ENCODE measurements around the gene VPS35L.

The VPS35L gene, protein sequence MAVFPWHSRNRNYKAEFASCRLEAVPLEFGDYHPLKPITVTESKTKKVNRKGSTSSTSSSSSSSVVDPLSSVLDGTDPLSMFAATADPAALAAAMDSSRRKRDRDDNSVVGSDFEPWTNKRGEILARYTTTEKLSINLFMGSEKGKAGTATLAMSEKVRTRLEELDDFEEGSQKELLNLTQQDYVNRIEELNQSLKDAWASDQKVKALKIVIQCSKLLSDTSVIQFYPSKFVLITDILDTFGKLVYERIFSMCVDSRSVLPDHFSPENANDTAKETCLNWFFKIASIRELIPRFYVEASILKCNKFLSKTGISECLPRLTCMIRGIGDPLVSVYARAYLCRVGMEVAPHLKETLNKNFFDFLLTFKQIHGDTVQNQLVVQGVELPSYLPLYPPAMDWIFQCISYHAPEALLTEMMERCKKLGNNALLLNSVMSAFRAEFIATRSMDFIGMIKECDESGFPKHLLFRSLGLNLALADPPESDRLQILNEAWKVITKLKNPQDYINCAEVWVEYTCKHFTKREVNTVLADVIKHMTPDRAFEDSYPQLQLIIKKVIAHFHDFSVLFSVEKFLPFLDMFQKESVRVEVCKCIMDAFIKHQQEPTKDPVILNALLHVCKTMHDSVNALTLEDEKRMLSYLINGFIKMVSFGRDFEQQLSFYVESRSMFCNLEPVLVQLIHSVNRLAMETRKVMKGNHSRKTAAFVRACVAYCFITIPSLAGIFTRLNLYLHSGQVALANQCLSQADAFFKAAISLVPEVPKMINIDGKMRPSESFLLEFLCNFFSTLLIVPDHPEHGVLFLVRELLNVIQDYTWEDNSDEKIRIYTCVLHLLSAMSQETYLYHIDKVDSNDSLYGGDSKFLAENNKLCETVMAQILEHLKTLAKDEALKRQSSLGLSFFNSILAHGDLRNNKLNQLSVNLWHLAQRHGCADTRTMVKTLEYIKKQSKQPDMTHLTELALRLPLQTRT

DNA sequence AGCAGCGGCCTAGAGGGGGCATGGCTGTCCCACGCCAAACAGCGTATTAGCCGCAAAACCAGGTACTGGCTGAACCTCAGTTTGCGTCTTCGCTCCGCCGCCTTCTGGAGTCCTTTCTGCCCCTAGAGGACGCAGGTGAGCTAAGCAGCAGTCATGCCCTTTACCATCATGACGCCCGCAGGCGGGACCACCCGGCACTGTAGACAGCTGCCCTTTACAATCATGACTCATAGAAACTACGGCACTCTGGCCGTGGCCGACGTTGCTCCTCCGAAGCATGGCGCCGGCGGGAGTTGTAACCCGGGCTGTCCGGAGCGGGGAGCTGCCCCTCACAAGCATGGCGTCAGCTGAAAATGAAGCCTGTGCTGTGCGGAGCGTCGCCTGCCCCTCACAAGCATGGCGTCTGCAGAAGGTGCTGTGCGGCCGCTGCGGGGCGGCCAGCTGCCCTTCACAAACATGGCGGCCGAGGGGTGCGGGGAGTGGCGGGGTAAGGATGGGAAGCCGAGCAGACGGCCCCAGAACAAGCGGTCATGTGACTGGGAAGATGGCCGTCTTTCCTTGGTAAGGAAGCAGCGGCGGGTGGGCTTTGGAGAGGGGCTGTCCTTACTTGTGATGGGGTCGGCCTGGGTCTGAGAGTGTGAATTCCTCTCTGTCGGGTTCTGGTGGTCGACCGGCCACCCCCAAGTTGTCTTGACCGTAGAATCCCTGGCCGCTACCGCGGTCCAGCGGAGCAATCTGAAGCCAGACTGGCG lies at the start of gene VPS35L:
VPS35L (plus strand) TSS at position 518 of the 752 bp plus-strand sequence; CDS start at position 545, 27 bp downstream.
- DNase-seq (ENCODE audit: low read depth): peak; percentile 91

DNA sequence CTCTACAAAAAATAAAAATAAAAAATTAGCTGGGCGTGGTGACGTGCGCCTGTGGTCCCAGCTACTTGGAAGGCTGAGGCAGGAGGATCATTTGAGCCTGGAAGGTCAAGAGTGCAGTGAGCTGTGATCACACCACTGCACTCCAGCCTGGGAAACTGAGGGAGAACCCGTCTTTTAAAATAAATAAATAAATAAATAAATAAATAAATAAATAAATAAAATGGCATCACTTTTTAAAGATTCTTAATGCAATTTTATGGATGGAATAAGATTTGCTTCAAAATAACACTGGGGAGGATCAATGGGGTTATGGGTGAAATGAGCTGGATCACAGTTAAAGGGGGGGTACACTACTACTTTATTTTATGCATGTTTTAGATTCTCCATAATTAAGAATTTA lies 48.5 kb upstream of the VPS35L start:
- no peak for DNase-seq (ENCODE audit: low read depth)

DNA sequence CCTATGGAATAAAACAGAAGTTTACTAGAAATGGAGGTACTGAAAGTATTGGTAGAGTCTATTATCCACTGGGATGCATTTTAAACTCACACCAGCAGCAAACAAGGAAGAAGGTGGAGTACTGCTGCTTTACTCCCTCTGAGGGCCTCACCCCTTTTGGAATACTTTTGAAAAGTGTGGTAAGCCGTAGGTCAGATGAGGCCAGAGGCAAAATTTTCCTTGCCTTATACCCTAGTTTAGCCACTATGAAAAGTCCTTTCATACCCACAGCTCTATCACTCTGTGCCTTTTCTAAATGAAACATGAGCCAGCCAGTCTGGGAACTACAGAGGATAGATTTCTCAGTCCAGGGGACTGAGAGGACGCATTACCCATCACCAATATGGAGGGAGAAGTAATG lies 47.6 kb upstream of the VPS35L start:
- DNase-seq (ENCODE audit: low read depth): no peak

DNA sequence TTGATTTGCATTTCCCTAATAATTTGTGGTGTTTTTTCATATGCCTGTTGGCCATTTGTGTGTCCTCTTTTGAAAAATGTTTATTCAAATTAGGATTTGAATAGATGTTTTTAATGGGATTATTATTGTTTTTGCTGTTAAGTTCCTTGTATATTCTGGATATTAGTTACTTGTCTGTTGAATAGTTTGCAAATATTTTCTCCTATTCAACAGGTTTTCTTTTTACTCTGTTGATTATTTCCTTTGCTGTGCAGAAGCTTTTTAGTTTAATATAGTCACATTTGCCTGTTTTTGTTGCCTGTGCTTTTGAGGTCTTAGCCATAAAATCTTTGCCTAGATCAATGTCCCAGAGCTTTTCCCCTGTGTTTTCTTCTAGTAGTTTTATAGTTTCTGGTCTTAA lies 43.2 kb upstream of the VPS35L start:
- no peak for DNase-seq (ENCODE audit: low read depth)

DNA sequence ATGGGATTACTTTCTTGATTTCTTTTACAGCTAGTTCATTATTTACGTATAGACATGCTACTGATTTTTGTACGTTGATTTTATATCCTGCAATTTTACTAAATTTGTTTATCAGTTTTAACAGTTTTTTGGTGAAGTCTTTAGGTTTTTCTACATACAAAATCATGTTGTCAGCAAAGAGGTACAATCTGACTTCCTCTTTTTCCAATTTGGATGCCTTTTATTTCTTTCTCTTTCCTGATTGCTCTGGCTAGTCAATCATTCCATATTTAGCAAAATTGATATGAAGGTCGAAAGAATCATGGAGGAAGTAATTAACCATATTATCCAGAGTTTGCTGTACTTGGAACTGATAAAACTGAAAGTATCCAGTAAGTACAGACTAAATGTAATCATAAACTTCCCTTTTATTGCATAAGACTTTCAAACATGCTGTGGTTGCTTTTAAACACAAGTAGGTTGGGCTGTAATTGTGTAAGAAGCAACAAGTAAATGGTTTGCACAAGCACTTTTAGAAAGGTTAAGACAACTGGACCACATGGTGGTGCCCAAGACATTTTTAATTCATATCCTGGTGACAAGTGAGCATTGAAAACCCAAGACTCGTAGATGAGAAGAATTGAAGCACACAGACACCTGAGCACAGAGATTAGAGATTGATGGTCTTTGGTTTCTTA lies 42.0 kb upstream of the VPS35L start:
- DNase-seq (ENCODE audit: low read depth): no peak

DNA sequence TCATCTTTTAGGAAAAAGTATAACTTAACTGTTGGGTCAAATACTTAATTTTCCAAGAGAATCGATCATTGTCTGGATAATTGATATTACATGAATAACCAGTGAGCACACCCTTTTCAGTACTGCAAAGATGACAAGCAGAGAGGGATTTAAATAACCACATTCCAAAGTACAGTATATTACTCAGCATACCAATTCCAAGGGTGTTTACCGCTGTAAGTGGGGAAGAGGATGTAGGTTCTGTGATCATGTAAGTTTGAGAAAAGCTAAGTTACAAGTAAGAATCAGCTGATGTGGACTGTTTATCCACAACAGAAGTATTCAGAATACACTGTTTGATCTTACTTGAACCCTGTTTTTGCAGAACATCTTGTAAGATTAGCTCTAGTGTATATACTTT lies 39.7 kb upstream of the VPS35L start:
- no peak for DNase-seq (ENCODE audit: low read depth)

DNA sequence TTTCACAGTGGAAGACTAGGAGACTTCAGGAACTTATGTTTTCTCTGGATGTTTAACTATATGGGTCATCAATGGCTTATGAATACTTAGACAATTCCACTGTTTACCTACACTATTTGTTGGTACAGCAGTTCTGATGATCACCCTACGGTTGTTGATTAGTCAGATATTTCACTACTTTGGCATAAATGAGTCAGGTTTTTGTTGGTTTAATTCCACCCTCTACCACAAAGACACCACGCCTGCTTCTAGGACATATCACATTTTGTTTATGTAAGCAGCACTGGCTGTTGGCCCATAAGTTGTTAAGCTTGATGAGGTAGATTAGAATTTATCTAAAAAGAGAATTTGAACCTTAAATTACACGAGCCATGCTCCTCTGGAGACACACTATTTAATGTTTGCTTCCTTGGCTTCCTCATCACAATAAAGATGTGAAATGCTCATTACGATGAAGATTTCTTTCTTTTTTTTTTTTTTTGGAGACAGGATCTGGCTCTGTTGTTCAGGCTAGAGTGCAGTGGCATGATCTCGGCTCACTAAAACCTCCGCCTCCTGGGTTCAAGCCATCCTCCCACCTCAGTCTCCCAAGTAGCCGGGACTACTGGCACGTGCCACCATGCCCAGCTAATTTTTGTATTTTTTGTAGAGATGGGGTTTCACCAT lies 37.9 kb upstream of the VPS35L start:
- DNase-seq (ENCODE audit: low read depth): no peak

DNA sequence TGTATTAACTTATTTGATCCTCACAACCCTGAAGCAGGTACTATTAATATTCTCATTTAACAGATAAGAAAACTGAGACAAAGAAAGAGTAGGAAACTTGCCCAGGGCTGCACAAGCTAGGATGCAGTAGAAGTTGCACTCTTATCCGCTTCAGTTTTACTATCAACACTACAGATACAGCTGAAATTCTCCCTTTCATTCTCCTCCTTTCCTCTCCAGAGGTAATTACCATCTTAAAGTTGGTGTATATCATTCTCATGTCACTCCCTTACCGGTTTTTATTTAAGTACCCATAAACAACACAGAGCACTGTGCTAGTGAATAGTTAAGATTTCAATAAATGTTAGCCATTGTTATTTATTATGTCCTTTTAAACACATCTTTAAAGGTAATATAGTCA lies 37.1 kb upstream of the VPS35L start:
- no peak for DNase-seq (ENCODE audit: low read depth)

DNA sequence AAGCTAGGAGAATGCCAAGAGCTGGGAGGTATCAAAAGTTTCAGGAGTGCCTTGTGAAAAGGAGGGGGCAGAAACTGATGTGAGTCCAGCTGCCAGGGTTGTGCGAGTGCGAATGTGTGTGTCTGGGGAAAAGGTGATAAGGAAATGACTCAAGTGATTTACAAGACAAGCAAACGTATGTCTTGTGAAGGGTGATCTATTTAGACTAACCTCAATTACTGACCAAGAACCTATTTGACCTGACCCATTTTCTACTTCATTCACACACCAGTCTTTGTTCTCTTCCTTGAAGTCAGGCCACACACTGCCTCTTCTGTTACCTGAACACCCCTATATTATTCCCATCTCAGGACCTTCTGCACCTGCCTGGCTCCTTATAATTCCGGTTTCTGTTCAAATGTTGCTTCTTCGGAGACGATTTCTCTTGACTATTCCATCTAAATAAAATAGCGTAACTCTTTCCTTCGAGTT lies 34.6 kb upstream of the VPS35L start:
- no peak for DNase-seq (ENCODE audit: low read depth)

DNA sequence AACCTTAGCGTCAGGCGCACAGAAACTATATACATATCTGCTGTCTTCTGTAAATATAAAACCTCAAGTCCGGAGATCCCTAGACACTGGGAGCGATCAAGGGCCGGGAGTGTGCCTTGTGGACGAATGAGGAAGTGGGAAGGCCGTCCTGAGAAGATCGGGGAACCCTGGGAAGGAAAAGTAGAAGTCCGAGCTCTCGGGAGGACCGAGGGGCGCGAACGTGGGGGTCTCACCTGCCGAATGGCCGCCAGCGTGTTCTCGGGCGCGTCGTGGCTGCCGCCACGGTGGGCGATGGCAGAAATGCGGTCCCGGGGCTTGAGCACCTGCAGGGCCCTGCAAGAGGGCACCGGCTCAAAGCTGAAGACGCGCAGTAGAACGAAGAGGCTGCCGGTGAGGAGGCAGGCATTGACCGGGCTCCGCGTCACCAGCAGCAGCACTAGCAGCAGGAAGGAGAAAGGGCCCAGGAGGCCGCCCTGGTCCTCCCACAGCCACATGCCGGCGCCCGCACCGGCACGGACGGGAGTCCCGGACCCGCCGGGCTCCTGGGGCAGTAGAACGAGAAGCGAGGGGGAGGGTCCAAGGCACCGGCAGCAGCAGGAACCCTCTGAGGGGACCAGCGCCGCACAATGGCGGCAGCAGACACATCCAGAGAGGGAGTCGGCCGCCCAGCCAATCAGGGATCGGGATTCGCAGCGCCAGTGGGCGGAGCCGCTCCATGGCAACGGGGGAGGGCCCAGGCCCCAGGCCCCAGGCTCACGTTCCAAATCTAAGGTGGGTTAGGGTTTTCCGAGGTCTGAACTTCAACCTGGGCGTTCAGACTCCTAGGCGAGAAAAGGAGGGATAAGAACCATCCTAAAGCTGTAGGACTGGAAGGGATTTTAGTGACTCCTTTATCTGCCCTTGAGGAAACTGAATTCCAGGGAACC lies 33.8 kb upstream of the VPS35L start, which contains the start of gene GDE1:
GDE1 (minus strand) TSS at position 628 of the 926 bp plus-strand sequence; CDS start at position 494, 134 bp downstream.
- peak; percentile 90 for DNase-seq (ENCODE audit: low read depth)

DNA sequence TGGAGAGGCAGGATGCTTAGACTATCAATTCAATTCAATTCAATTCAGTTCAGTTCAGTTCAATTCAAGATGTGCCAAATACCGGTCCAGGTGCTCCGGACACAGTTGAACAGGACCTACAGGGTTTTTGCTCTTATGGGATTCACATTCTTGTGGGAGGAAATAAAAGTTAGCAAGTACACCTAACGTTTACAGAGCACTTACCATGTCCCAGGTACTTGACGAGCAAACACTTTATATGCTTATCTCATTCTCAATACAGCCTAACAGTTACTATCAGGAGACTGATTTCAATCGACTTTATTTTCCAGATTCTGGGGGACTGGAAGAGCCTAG lies 33.1 kb upstream of the VPS35L start:
- DNase-seq (ENCODE audit: low read depth): no peak

DNA sequence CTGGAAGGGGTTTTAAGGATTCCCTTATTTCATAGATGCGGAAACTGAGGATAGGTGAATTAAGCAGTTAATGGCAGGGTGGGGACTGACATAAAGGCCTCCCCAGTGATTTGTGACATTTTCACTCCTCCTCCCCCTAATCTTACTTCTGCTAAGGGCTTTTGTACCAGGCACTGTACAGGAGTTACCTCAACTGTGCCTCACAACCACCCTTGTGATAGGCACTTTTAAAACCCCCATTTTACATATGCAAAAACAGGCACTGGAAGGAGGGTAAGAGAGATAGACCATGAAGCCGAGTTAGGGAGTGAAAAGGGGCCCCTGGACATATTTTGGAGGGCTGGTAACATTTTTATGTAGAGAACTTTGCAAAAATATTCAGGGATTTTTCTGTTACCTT lies 32.7 kb upstream of the VPS35L start:
- DNase-seq (ENCODE audit: low read depth): no peak

DNA sequence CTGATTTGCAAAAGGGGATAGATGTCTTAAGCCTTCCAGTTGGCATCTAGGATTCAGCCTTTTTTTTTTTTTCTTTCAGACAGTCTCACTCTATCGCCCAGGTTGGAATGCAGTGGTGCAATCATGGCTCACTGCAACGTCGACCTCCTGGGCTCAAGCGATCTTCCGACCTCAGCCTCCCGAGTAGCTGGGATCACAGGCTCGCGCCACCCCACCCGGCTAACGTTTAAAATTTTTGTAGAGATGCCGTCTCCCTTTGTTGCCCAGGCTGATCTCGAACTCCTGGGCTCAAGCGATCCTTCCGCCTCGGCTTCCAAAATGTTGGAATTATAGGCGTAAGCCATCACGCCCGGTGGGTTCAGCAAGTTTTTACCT lies 32.3 kb upstream of the VPS35L start:
- no peak for DNase-seq (ENCODE audit: low read depth)

DNA sequence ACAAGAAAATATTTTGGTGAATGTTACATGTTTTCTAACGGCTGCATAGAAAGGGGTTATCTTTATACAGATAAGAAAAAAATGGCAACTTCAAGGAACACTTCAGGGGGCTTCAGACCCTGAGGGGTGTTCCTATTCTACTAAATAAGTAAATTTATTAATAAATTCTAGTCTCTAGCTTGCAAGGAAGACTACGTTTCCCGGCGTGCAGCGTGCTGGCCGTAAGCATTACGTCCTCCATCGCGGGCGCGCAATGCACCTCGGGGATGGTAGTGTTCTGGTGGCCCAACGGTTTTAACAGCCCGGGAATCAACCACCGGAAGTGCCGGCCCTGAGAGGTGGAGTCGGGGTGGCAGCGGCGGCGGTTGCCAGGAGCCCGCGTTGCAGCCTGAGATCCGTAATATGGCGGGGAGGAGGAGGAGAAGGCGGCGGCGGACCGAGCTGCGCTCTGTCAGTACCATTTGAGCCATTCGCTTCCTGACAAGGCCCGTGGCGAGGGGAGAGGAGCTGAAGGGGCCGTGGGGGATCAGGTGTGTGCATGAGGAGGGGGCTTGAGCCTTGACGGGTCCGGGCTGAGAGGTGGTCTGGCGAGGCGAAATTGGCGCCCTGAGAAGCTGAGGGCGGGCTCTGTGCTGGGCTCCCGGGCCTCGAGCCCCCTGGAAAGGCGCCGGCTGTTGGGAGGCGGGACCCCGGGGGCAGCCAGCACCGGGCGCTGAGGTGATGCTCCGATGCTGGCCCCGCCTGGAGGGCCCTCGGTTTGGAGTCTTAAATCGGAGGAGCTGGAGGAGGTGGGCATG lies 31.7 kb upstream of the VPS35L start, which contains the start of gene CCP110:
CCP110 (plus strand) TSS at position 384 of the 797 bp plus-strand sequence. CDS start 3,940 bp downstream, outside the sequence.
- peak; percentile 89 for DNase-seq (ENCODE audit: low read depth)

DNA sequence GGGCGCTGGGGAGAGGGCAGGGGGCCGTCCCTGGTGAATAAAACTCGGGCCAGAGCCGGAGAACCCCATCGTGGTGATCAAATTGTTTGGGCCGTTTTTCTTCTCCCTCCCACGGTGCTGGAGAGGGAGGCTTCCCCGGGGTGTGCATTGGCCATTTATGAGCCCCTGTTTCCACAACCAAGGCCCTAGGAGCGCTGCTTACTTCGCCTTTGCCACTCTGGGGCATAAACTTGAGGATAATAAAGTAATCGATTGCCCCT lies 31.2 kb upstream of the VPS35L start:
- no peak for DNase-seq (ENCODE audit: low read depth)

DNA sequence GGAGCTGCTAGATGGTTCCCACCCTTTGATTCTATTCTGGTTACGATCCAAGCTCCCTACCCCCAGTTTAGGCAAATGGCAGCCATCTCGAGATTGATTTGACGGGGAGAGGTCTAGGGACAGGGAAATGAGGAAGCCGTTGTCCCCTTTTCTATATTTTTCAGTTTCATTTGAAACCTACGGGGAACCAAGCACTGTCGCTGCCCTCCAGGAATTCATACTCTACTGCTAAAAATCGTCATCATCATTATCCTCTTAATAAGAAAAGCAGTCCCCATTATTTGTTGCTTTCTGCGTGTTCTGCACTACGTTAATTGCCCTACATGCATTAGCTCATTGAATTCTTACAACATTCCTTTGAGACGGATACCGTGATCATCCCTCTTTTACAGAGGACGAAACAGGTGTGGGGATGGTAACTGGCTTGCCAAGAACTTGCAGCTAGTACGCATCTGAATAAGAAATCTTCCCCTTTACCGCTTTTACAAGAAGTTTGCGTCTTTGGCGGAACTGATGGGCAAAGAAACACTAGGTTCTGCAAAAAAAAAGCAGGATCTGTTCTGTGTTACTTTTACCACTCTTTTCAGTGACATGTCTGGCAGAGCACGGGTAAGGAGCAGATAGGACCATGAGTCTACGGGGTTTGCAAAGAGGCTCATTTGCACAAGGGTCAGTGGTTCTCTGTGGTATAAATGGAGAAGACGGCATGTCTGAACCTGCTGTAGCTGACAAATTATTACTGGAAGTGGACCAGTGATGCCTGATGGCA lies 30.7 kb upstream of the VPS35L start:
- DNase-seq (ENCODE audit: low read depth): no peak

DNA sequence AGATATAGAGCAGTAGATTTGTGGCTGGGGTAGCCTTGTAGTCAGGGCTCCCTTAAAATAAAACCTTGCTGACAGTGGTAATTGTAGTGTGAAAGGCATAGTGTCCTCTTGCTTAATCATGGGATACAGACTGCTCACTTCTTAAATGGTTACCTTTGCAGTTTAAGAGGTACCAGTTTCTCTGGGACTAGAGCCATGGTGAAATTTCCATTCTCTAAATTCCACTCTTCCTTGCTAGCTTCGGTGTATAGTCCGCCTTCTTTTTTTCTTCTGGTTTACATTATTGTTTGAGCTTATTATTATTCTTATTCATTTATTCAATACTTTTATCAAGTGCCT lies 30.1 kb upstream of the VPS35L start:
- no peak for DNase-seq (ENCODE audit: low read depth)

DNA sequence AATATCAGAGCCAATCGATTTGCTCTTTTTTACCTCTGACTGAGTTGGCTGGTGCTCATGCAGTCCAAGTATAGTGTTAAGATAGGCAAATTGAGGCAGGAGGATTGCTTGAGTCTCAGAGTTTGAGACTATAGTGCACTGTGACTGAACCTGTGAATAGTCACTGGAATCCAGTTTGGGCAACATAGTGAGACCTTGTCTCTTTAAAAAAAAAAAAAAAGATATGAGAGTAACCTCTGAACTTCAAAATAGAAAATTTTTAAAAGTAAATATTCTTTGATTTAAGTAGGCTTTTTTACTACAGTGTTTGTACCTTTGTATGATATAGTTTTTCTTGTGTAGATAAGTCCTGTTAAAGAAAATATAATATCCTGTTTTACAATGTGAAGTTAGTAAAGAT lies 28.3 kb upstream of the VPS35L start:
- no peak for DNase-seq (ENCODE audit: low read depth)

DNA sequence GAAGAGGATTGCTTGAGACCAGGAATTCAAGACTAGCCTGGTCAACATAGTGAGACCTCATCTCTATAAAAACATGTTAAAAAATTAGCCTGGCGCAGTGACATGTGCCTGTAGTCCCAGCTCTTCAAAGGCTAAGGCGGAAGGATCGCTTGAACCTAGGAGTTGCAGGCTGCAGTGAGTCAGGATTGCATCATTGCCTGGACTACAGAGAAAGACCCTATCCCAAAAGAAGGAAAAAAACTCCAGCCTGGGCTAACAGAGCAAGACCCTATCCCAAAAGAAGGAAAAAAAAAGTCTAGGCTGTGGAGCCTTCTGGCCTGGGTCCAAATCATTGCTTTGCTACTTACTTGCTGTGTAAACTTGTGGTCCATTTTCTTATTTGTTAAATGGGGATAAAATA lies 26.8 kb upstream of the VPS35L start:
- DNase-seq (ENCODE audit: low read depth): no peak
